ENCODE results near the gene FBXL16. TPM values are rescaled to one million over a fixed set of nuclear protein-coding genes. Genes with fewer than 3 reads are reported as not detected.

FBXL16 gene
- total and polyA plus RNA-seq, 2 of the 13 experiments (the other 11 are each of a cell fraction or from before 2014, with no cell fraction given): 0.22 to 2.0 TPM

- no peak for TF ChIP-seq SP2 (CRISPR knock-in tag; IDR thresholded peaks at IDR 0.05)
- no peak for TF ChIP-seq DMAP1 (CRISPR knock-in tag; IDR thresholded peaks at IDR 0.05)
- TF ChIP-seq PREB (CRISPR knock-in tag; IDR thresholded peaks at IDR 0.05): no peak
- peak; percentile 81 for TF ChIP-seq AGO2 (optimal IDR thresholded peaks at IDR 0.05; ENCODE audit: low read depth, low read length)
- TF ChIP-seq ZEB1 (IDR thresholded peaks at IDR 0.05; ENCODE audit: insufficient replicate concordance, low read depth): no peak
- TF ChIP-seq THRA (CRISPR knock-in tag; IDR thresholded peaks at IDR 0.05; ENCODE audit: borderline replicate concordance): no peak
- no peak for TF ChIP-seq HNRNPL (IDR thresholded peaks at IDR 0.05; ENCODE audit: low read depth, low read length)
These were observed 18.8 kb upstream of the FBXL16 start (continued) for GRCh38 chr16:724188-725040.

GRCh38 chr16:723695-724094 lies 18.1 kb upstream of the FBXL16 start:
- WGBS (ENCODE audit: low lambda C conversion rate): 54% methylated on average over 3 of the region's 9 CpGs
- Histone ChIP-seq H3K4me1 (ENCODE audit: insufficient read depth, low read length) (peaks cover 35% of the 10 kb centered on the region), H3K9ac (ENCODE audit: insufficient read depth, low read depth, low read length) (no peak overlapping the region), H3K79me2 (ENCODE audit: insufficient read depth, low read length) (no peaks in the 10 kb centered on the region), H2AFZ (ENCODE audit: low read length) (no peak overlapping the region), H3K4me3 (replicated peaks in 1 of 3; ENCODE audit: insufficient read depth in 1 of 3, low read depth in 2 of 3, low read length in 3 of 3) (no peak overlapping the region), H3K9me3 (ENCODE audit: low read length) (no peaks in the 10 kb centered on the region), H3K27me3 (ENCODE audit: control insufficient read depth in 1 of 2, insufficient read depth in 2 of 2, low read length in 2 of 2) (peaks cover 0 to 3% of the 10 kb centered on the region in 2 experiments; a peak in 1 of 5 replicates), H3K36me3 (replicated peaks in 1 of 2; ENCODE audit: control insufficient read depth in 1 of 2, insufficient read depth in 2 of 2, low read length in 2 of 2) (no peaks in the 10 kb centered on the region), H4K20me1 (ENCODE audit: insufficient read depth, low read length) (no peaks in the 10 kb centered on the region), H3K4me2 (ENCODE audit: low read depth, low read length) (no peak overlapping the region), H3K27ac (ENCODE audit: extremely low read length, insufficient read depth, low read length) (no peak overlapping the region)
- ATAC-seq (no peak), FAIRE-seq (no peak), DNase-seq (ENCODE audit: low spot score) (no peak)
- CTCF ChIA-PET (ENCODE audit: low intra/inter-chr PET ratio, low total read pairs): no interaction called here
- POLR2A ChIA-PET: no interaction called here
- intact Hi-C loops (cut with micrococcal nuclease; ENCODE audit: unreplicated experiment): no loop called here
- BruUV-seq (replicated peaks): no TSS peak
- in situ Hi-C loops (cut with HindIII; ENCODE audit: extremely low pct_ligation_motif_present, low pct_unique_long_range_greater_than_20kb): no loop called here
- peak; percentile 25 for TF ChIP-seq AGO1 (IDR thresholded peaks at IDR 0.05; ENCODE audit: low read depth, low read length, poor library complexity, severe bottlenecking)
- peak; percentile 15 for TF ChIP-seq RBM22 (optimal IDR thresholded peaks at IDR 0.05; ENCODE audit: low read length)
- no peak for TF ChIP-seq RFX3 (CRISPR knock-in tag; IDR thresholded peaks at IDR 0.05)
